Esophagus squamous epithelium (tissue), 4 donors: ENCODE data around the gene DKKL1.

Experiments
- POLR2A ChIP-seq, 4 donors: fragments of 450-650 bp; IDR thresholded peaks; one replicate each; pipeline ENCODE4 v1.6.1; 2017; ENCODE audit warnings: antibody characterized with exemption in 4 of 4, mild to moderate bottlenecking in 4 of 4, moderate library complexity in 3 of 4
- TF ChIP-seq, protein P1 (sequence below), 6 experiments: fragments of 450-650 bp in 4 of 6; fragments of 200-600 bp in 2 of 6; sonication (generic) in 2 of 6; IDR thresholded peaks; one replicate each; pipeline ENCODE4 v1.5.1; 2016 to 2019; ENCODE audit warnings: antibody characterized with exemption in 6 of 6, mild to moderate bottlenecking in 4 of 6, moderate library complexity in 4 of 6

DNA sequence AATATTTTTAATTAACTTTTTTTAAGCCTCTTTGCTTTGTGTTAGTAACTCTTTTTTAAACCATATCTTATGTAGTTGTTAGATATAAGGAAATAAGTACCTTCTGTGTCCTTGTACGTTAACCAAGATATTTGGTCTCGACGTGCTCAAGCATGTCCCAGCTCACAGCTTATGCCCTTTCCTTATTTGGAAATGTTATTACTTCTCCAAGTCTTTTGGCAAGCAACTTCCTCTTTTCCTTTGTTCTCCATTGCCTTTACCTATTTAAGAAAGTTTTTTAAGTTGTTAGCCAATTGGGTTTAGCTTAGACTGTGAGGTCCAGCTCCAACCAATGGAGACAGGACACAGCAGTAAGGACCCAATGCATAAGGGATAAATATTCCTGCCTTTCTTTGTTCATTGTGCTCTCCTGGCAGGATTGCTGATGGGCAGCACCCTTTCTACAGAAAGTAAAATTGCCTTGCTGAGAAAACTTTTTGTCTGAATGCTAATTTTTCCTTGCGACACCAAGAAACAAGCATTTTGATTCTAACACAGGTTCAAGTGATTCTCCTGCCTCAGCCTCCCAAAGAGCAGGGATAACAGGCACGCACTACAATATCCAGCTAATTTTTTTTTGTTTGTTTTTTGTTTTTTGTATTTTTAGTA lies 5.2 kb downstream of the DKKL1 start:
- TF ChIP-seq, protein P1, sequence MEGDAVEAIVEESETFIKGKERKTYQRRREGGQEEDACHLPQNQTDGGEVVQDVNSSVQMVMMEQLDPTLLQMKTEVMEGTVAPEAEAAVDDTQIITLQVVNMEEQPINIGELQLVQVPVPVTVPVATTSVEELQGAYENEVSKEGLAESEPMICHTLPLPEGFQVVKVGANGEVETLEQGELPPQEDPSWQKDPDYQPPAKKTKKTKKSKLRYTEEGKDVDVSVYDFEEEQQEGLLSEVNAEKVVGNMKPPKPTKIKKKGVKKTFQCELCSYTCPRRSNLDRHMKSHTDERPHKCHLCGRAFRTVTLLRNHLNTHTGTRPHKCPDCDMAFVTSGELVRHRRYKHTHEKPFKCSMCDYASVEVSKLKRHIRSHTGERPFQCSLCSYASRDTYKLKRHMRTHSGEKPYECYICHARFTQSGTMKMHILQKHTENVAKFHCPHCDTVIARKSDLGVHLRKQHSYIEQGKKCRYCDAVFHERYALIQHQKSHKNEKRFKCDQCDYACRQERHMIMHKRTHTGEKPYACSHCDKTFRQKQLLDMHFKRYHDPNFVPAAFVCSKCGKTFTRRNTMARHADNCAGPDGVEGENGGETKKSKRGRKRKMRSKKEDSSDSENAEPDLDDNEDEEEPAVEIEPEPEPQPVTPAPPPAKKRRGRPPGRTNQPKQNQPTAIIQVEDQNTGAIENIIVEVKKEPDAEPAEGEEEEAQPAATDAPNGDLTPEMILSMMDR (IDR thresholded peaks at IDR 0.05), result no peak
- TF ChIP-seq POLR2A (IDR thresholded peaks at IDR 0.05), result no peak
